Bronchial epithelial cell (primary cell): ENCODE measurements around the gene MRPL3. TPM values are rescaled to one million over a fixed set of nuclear protein-coding genes. Genes with fewer than 3 reads are reported as not detected.

Source experiments
- DNase-seq: peaks from one replicate; pipeline ENCODE4 v3.0.0-alpha.2; 2010; ENCODE audit warnings: low read depth
- FAIRE-seq: peaks from 2 replicates; lab custom pipeline; 2011; peaks lifted over from hg19 to GRCh38; lab: Jason Lieb, UNC
- H3K27me3 ChIP-seq: 2 replicates; pipeline ENCODE4 v1.5.1; 2011; ENCODE audit warnings: low read length; ENCODE audit not compliant: control insufficient read depth, insufficient read depth
- H3K36me3 ChIP-seq: 2 replicates; pipeline ENCODE4 v1.5.1; 2011; ENCODE audit warnings: low read length; ENCODE audit not compliant: control insufficient read depth, insufficient read depth
- H3K4me3 ChIP-seq: 2 replicates; pipeline ENCODE4 v1.5.1; 2011; ENCODE audit warnings: mild to moderate bottlenecking, low read depth, low read length, control low read depth
- total RNA-seq: library from RNA; depleted of rRNA; stranded (reverse); fragments of >200 nt; gene quantifications from 2 replicates; pipeline ENCODE4 v1.2.1, GENCODE V29; 2014
- TF ChIP-seq, protein P1 (sequence below): IDR thresholded peaks from 2 replicates; pipeline ENCODE4 v1.5.1; 2011; ENCODE audit warnings: mild to moderate bottlenecking, moderate library complexity, low read length, control low read depth, inconsistent platforms; ENCODE audit not compliant: insufficient read depth, severe bottlenecking

MRPL3 gene
- total RNA-seq, 1 donor from 2014 or later: 119 TPM

DNA sequence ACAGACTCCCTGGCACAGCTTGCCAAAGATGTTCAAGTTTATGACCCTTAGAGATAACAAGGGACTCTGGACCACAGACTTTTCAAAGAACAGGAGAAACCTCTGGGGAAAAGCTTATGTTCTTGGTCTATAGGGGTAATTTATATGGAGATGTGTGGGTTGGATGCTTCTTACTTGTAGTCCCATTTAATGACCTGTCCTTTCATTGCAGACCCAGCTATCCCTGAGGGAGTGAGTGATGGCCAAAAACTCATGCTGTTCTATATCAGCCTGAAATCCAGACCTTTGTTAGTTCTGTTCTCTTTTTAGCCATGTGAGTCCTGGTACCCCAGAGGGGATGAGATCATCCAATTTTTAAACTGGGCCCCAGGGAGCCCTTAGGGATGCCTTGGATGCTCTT lies 43.7 kb upstream of the MRPL3 start:
- TF ChIP-seq, protein P1, sequence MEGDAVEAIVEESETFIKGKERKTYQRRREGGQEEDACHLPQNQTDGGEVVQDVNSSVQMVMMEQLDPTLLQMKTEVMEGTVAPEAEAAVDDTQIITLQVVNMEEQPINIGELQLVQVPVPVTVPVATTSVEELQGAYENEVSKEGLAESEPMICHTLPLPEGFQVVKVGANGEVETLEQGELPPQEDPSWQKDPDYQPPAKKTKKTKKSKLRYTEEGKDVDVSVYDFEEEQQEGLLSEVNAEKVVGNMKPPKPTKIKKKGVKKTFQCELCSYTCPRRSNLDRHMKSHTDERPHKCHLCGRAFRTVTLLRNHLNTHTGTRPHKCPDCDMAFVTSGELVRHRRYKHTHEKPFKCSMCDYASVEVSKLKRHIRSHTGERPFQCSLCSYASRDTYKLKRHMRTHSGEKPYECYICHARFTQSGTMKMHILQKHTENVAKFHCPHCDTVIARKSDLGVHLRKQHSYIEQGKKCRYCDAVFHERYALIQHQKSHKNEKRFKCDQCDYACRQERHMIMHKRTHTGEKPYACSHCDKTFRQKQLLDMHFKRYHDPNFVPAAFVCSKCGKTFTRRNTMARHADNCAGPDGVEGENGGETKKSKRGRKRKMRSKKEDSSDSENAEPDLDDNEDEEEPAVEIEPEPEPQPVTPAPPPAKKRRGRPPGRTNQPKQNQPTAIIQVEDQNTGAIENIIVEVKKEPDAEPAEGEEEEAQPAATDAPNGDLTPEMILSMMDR: no peak
- DNase-seq (no peak), FAIRE-seq (no peak)
- Histone ChIP-seq H3K4me3 (no peak overlapping the region), H3K27me3 (no peaks in the 10 kb centered on the region), H3K36me3 (no peaks in the 10 kb centered on the region)

DNA sequence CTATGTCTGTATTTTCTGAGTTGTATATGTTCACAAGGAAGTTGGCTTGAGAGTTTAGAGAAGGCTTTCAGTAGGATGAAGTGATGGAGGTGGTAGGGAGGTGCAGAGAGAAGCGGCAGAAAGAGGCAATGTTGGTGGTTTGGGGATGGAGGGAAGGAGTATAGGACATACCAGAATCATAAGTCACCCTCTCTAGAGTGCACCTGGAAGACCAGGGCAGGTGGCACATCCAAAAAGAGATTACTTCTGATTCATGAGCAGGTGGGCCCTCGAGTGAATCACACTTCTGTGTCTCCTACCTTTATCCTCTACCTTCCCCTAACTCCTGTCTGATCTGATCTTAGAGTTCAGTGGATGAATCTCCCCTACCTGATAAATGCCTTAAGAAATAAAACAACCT lies 41.8 kb upstream of the MRPL3 start:
- no peaks in the 10 kb centered on the region for H3K27me3 ChIP-seq
- peak; percentile 13 for DNase-seq
- no peaks in the 10 kb centered on the region for H3K36me3 ChIP-seq
- no peak for FAIRE-seq
- TF ChIP-seq, protein P1: no peak
- no peak overlapping the region for H3K4me3 ChIP-seq

DNA sequence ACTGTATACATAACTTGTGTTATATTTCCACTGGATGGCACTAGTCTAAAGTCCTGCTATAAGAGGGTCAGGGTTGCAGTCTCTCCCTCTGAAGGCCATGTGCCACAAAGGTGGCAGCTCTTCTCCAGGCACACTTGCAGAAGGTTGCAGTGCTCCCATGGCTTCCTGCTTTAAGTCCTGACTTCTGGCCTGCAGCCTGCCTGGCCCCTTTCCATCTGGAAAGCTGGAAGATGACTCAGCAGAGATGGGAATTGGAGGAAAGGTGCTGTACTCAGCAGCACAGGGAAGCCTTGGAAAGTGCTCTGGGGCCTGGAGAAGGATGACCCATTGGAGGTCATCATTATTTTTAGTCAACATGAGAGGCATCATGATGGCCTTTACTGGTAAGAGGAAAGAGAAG lies 40.9 kb upstream of the MRPL3 start:
- peak; percentile 80 for DNase-seq
- Histone ChIP-seq H3K4me3 (no peak overlapping the region), H3K27me3 (no peaks in the 10 kb centered on the region), H3K36me3 (no peaks in the 10 kb centered on the region)
- TF ChIP-seq, protein P1: no peak
- no peak for FAIRE-seq

DNA sequence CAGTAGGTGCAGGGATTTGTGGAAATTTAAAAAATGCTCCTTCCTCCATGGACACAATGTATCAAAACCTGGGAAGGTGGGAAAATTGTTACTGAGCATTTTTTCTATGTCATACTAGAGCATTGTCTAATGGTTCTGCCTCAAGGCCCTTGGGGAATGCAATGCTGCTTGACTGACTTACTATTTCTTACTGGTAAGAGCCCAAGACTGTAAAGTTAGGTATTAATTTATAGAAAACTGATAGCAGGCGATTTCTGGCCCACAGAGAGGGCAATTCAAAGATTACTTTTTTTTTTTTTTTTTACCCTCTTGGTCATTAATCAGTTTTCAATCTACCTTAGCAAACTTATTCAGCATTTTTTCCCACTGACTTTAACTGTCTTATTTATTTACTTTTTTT lies 38.5 kb upstream of the MRPL3 start:
- Histone ChIP-seq H3K36me3 (no peaks in the 10 kb centered on the region), H3K4me3 (no peak overlapping the region), H3K27me3 (no peaks in the 10 kb centered on the region)
- DNase-seq (no peak), FAIRE-seq (no peak)
- TF ChIP-seq, protein P1: no peak

DNA sequence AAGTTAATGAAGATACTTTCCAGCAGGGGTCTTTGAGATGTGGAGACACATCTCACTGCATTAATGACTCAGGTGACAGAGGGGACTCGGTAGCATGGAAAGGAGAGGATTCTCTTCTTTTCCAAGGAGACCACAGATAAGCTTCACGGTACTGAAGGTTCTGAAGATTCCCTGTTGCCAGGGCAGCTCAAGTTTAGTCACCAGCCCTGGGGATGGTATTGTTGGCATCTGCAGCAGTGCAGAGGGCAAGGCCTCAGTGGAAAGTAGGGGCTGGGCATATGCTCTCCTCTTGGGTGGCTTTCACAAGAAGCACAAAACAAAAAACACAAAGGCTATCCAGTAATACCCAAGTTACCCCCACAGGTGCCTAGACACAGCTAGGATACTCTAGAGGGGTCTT lies 38.0 kb upstream of the MRPL3 start:
- H3K36me3 ChIP-seq: no peaks in the 10 kb centered on the region
- FAIRE-seq (no peak), DNase-seq (no peak)
- no peak overlapping the region for H3K4me3 ChIP-seq
- no peaks in the 10 kb centered on the region for H3K27me3 ChIP-seq
- TF ChIP-seq, protein P1: no peak

DNA sequence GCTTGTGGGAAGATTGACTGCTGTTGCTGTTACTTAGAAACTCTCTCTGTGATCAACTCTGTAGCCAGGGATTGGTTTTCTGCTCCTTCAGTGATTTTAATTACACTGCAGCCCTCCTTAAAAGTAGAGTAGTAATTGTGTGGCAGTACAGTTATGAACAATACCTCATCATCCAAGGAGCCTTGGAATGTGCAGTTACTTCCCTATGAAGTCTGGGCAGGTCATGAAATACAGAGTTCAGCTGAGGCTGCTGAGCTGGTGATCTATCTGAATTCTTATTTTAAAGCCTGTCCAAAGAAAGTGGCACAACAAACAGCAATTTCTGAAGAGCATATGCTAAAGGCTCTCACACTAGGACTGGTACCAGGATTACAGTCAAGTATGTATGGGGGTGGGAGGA lies 37.4 kb upstream of the MRPL3 start:
- TF ChIP-seq, protein P1: no peak
- Histone ChIP-seq H3K4me3 (no peak overlapping the region), H3K36me3 (no peaks in the 10 kb centered on the region), H3K27me3 (no peaks in the 10 kb centered on the region)
- FAIRE-seq (no peak), DNase-seq (no peak)
